22Rv1 (cell line): ENCODE measurements around the gene SPEF2.

ENCODE experiments used
- H3K27ac ChIP-seq: fragments of 450-650 bp; 2 replicates; pipeline ENCODE4 v1.5.1; 2017
- ZFX ChIP-seq: fragments of 450-650 bp; IDR thresholded peaks from 2 replicates; pipeline ENCODE4 v1.6.1; 2017; ENCODE audit warnings: antibody characterized with exemption, borderline replicate concordance
- TF ChIP-seq, protein P1 (sequence below): fragments of 450-650 bp; IDR thresholded peaks from 2 replicates; pipeline ENCODE4 v1.5.1; 2017; ENCODE audit warnings: mild to moderate bottlenecking

Gene SPEF2

DNA sequence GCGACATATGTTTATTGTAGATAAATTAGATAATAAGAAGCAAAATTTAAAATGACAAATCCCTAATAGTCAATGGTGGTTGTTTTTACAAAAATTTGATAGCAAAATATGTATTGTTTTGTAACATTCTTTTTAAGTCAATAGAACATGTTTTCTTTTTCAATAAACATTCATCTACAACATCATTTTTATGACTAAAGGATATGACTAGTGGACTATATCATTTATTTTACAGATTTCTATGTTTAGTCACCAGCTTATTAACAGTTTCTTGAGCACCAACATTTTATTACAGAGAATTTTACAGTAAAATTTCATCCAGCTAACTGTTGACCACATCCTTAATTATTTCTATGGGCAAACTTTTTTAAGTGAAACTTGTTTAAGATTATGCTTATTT lies 124.3 kb downstream of the SPEF2 start:
- H3K27ac ChIP-seq = no peak overlapping the region
- TF ChIP-seq, protein P1, sequence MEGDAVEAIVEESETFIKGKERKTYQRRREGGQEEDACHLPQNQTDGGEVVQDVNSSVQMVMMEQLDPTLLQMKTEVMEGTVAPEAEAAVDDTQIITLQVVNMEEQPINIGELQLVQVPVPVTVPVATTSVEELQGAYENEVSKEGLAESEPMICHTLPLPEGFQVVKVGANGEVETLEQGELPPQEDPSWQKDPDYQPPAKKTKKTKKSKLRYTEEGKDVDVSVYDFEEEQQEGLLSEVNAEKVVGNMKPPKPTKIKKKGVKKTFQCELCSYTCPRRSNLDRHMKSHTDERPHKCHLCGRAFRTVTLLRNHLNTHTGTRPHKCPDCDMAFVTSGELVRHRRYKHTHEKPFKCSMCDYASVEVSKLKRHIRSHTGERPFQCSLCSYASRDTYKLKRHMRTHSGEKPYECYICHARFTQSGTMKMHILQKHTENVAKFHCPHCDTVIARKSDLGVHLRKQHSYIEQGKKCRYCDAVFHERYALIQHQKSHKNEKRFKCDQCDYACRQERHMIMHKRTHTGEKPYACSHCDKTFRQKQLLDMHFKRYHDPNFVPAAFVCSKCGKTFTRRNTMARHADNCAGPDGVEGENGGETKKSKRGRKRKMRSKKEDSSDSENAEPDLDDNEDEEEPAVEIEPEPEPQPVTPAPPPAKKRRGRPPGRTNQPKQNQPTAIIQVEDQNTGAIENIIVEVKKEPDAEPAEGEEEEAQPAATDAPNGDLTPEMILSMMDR = no peak
- TF ChIP-seq ZFX = no peak

DNA sequence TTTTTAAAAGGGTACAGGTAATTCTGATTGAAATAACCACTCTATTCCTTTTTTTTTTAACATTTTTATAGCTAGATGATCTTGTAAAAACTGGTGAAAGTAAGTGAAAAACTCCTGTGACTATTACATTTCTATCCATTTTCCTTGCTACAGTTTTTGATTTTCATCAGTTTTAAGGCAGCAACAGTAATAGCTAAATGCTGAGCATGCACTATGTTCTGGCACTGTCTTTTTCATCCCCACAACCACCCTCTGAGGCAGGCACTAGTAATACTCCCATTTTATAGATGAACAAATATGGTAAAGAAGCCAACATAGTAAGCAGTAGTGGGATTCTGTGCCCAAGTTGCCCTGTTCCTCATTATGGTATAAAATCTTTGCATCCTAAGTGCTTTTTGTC lies 126.0 kb downstream of the SPEF2 start:
- H3K27ac ChIP-seq = no peak overlapping the region
- TF ChIP-seq, protein P1 = no peak
- TF ChIP-seq ZFX = no peak

DNA sequence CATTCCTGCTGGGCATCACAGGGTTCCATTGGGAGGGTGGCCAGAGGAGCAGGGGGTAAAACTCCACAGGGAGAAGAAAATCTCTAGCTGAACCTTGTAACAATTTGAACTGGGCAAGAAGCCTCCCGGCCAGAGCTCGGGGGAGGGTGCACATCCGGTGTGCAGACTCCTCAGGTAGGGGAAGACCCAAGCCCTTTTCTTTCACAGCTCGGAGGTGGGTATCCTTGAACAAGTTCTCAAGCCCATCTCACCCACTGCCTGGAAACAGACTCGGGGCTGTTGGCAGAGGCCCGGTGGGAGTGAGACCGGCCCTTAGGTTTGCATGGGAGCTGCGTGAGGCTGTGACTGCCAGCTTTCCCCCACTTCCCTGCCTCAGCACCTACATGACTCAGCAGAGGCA lies 127.5 kb downstream of the SPEF2 start:
- H3K27ac ChIP-seq = no peak overlapping the region

DNA sequence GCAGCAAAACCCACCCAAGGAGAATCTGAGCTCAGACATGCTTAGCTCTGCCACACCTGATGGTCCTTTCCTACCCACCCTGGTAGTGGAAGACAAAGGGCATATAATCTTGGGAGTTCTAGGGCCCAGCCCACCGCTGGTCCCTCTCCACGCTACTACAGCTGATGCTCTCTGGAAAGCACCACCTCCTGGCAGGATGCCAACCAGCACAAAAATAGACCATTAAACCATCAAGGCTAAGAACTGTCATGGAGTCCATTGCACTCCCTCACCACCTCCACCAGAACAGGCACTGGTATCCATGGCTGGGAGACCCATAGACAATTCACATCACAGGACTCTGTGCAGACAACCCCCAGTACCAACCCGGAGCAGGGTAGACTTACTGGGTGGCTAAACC lies 128.0 kb downstream of the SPEF2 start:
- TF ChIP-seq, protein P1 = no peak
- no peak for TF ChIP-seq ZFX
- no peak overlapping the region for H3K27ac ChIP-seq

More for the DNA sequence above, 127.5 kb downstream of the SPEF2 start:
- no peak for TF ChIP-seq ZFX
- TF ChIP-seq, protein P1 = no peak

DNA sequence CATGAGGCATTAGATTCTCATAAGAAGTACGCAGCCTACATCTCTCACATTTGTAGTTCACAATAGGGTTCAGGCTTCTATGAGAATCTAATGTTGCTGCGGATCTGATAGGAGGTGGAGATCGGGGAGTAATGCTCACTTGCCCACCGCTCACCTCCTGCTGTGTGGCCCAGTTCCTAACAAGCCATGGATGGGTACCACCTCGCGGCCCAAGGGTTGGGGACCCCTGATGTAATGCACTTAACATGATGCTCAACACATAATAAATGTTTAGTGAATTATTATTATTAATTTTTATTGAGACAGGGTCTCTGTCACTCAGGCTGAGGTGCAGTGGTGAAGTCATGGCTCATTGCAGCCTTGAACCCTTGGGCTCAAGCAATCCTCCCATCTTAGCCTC lies 134.3 kb downstream of the SPEF2 start:
- TF ChIP-seq, protein P1 = no peak
- no peak for TF ChIP-seq ZFX
- H3K27ac ChIP-seq = no peak overlapping the region

DNA sequence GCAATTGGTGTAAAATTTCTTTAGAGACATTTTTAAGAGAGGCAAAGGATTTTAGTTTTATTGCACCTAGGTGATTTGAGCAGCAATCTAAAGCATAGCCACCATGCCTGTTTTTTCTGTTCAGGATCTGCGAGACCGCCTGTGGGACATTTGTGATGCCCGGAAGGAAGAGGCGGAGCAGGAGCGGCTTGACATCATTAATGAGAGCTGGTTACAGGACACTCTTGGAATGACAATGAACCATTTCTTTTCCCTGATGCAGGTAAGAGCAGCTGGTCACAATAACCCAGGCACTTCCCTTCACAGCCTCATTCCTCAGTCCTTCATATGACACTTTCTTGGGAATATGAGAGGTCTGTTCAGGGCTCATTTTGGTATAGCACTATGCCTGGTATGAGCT lies 135.8 kb downstream of the SPEF2 start:
- H3K27ac ChIP-seq = no peak overlapping the region
- no peak for TF ChIP-seq ZFX
- TF ChIP-seq, protein P1 = no peak

DNA sequence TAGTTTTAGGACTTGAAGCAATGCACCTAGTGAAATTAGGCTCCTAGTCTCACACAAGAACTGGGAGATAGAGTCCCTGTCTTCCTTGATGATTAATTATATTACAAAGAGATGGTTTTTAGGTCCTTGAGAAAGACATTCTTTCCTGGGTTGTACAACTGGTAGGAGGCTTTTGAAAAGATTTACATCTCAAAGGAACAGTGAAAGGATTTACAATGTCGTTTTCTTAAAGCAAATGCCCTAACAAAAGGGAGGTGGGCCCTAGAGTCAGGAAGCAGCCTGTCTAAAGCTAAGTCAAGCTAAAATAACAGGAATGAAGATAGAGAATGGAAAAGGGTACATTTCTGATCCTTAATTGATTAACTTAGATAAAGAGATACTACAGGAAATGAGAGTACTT lies 136.8 kb downstream of the SPEF2 start:
- H3K27ac ChIP-seq = no peak overlapping the region
- TF ChIP-seq, protein P1 = no peak
- TF ChIP-seq ZFX = no peak

DNA sequence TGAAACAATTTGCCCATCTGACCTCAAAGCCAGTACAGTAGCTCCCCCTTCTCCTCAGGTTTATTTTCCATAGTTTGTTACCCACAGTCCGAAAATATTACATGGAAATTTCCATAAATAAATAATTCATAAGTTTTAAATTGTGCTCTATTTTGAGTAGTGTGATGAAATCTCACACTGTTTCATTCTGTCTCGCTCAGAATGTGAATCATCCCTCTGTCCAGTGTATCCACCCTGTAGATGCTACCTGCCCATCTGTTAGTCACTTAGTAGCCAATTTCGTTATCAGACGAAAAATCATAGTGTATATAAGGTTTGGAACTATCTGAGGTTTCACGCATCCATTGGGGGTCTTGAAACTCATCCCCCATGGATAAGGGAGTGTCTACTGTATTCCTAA lies 138.3 kb downstream of the SPEF2 start:
- no peak for TF ChIP-seq ZFX
- TF ChIP-seq, protein P1 = no peak
- no peak overlapping the region for H3K27ac ChIP-seq
